ENCODE measurements around the gene ANKDD1B.

DNA sequence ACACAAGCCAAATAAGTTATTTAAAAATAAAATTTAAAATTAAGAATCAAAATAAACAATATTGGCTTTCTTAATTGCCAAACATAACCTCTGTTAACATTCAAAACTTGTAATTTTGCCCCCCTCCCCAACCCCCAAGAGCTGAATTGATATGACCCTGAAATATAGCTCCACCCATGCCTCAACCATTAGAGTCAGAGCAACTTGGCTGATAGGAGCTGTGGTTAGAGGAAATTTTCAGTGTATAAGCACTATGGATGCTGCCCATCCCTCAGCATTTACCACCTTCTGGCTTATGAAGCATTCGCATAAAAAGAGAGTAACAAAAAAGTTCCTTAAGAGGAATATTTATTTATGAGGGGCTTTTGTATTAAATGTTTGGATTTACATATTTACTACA is 99.9 kb downstream of the ANKDD1B start:
- TF ChIP-seq, protein P1, sequence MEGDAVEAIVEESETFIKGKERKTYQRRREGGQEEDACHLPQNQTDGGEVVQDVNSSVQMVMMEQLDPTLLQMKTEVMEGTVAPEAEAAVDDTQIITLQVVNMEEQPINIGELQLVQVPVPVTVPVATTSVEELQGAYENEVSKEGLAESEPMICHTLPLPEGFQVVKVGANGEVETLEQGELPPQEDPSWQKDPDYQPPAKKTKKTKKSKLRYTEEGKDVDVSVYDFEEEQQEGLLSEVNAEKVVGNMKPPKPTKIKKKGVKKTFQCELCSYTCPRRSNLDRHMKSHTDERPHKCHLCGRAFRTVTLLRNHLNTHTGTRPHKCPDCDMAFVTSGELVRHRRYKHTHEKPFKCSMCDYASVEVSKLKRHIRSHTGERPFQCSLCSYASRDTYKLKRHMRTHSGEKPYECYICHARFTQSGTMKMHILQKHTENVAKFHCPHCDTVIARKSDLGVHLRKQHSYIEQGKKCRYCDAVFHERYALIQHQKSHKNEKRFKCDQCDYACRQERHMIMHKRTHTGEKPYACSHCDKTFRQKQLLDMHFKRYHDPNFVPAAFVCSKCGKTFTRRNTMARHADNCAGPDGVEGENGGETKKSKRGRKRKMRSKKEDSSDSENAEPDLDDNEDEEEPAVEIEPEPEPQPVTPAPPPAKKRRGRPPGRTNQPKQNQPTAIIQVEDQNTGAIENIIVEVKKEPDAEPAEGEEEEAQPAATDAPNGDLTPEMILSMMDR (IDR thresholded peaks at IDR 0.05) = no peak
- no peak for TF ChIP-seq POLR2A (IDR thresholded peaks at IDR 0.05)
